HCEC 1CT (cell line): Measurements from ENCODE around the gene ZNF100.
"Not testable (repeated sequence)": the region's sequence is repeated elsewhere in the genome, so short reads cannot be mapped to it uniquely, and the experiment has no call there.

Experiments
- DNase-seq: peaks from one replicate; pipeline ENCODE4 v3.0.0-alpha.2; 2017

ZNF100 gene

GRCh38 chr19:21699197-21699596, 68.2 kb downstream of the ZNF100 start:
- DNase-seq, result no peak

DNA sequence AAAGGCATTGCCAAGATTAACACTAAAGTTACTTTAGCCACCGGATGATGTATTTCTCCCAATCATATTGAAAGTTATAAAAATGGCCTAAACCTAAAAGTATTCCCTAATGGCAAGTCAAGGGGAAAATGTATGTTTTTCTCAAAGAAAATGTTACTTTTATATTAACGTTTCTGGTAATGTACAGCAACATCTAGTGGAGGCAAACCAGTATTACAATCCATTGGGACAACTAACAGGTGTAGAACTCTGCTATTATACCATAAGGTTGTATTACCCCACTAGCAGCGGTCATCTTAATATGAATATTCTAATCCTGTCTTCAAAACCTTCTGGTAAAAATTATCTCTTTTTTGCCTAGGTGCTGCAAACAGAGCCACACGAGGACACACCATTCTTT, 69.2 kb downstream of the ZNF100 start:
- no peak for DNase-seq

DNA sequence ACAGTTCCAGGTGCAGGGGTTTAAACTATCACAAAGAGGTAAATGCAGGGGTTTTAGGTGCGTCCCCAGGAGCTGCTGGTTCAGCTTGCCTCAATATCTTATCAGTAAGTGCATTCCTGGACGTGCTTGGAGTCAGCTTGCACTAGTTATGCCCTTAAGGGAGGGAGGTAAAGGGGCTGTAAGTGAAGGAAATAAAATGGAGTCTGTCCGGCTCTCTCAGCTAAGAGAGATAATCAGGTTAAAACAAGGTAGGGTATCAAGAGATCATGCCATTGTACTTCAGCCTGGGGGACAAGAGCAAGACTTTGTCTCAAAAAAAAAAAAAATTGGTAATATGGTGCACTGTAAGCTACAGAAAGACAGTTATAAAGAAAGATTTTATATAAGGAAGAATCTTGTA, 69.7 kb downstream of the ZNF100 start:
- DNase-seq, result no peak

- no peak for DNase-seq
These were observed 73.0 kb downstream of the ZNF100 start for GRCh38 chr19:21694171-21694906.

- no peak for DNase-seq
These were observed 74.0 kb downstream of the ZNF100 start for GRCh38 chr19:21693399-21693798.

GRCh38 chr19:21691661-21692060, 75.7 kb downstream of the ZNF100 start:
- no peak for DNase-seq

DNA sequence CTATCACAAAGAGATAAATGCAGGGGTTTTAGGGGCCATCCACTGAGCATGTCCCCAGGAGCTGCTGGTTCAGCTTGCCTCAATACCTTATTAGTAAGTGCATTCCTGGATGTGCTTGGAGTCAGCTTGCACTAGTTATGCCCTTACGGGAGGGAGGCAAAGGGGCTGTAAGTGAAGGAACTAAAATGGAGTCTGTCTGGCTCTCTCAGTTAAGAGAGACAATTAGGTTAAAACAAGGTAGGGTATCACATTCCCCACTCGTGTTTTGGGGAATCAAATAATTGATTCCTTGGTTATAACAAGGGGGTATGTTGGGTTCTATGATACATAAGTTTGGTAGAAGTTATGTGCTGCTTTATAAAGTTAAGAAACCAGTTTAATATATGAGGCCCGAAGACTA, 78.9 kb downstream of the ZNF100 start:
- no peak for DNase-seq

DNA sequence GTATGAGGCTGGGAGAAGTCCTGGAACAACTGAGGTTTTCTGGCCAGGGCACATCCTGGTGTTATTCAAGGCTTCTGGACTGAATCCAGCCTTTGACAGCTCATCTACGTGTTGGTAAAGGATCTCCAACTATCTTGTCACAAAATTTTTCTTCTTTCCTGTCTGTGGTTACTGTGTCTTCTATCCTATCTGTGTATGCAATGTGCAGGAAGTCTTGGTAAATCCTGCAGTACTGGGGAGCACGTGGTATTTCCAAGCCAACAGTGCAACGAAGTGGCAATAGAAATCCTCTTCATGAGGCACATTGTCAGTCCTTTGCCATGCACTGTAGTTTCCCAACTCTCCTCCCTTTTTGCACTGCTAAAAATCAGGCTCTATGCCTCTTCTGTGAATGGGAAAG, 86.7 kb downstream of the ZNF100 start:
- no peak for DNase-seq

GRCh38 chr19:21680026-21680425, 87.4 kb downstream of the ZNF100 start:
- DNase-seq, result no peak

- no peak for DNase-seq
These were observed 89.5 kb downstream of the ZNF100 start for GRCh38 chr19:21677696-21678418.

GRCh38 chr19:21674454-21674853, 92.9 kb downstream of the ZNF100 start:
- DNase-seq, result no peak

DNA sequence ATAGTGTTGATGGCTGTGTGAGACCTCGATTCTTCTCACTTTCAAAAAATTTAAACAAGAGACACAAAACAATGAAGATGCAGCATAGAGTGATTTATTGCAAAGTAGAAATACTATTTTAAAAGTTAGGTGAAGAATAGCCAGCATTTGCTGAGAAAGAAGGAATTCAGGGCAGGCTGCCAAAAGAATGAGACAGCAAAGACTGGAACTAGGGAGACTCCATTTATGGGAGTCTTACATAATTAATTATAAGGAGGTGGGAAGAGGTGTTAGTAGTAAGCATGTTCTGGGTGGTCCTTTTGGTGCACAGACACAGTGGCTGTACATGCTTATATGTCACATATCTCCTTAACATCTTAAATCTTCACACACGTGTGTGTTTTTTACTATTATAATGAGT, 93.9 kb downstream of the ZNF100 start:
- not testable (repeated sequence) for DNase-seq
